ENCODE data around the gene PPIH. TPM values are rescaled to one million over a fixed set of nuclear protein-coding genes. Genes with fewer than 3 reads are reported as not detected.
"Not testable (repeated sequence)": the region's sequence is repeated elsewhere in the genome, so short reads cannot be mapped to it uniquely, and the experiment has no call there.

PPIH gene
- polyA plus RNA-seq, 1 donor, result 54.5 TPM

GRCh38 chr1:42725820-42726219 lies 67.6 kb downstream of the PPIH start:
- DNase-seq; H3K4me3 ChIP-seq (ENCODE audit: low read length); H3K27me3 ChIP-seq (ENCODE audit: control insufficient read depth, insufficient read depth, low read length); H3K36me3 ChIP-seq (ENCODE audit: control insufficient read depth, insufficient read depth, low read length); H3K4me1 ChIP-seq (ENCODE audit: control insufficient read depth, insufficient read depth, low read length); H3K9me3 ChIP-seq (ENCODE audit: control insufficient read depth, low read depth, low read length); H3K27ac ChIP-seq (ENCODE audit: low read length): not testable (repeated sequence)
- WGBS (ENCODE audit: insufficient coverage, low lambda C conversion rate), result no CpG with 5 or more reads among the region's 4 CpGs

Other genes starting within 250 kb of the PPIH start
- 1.3 TPM for gene ZMYND12, start 202.4 kb upstream of the PPIH start, polyA plus RNA-seq
- gene PPCS, start 201.9 kb upstream of the PPIH start, polyA plus RNA-seq, result 105 TPM
- 5.0 TPM for gene CCDC30, start 195.1 kb upstream of the PPIH start, polyA plus RNA-seq
- 563 TPM for gene YBX1, start 24.0 kb downstream of the PPIH start, polyA plus RNA-seq
- gene CLDN19, start 81.8 kb downstream of the PPIH start, polyA plus RNA-seq, result 1.5 TPM
- 23.2 TPM for gene P3H1, start 108.6 kb downstream of the PPIH start, polyA plus RNA-seq
- 8.4 TPM for gene C1orf50, start 108.8 kb downstream of the PPIH start, polyA plus RNA-seq
- 0.10 TPM for gene TMEM269, start 126.6 kb downstream of the PPIH start, polyA plus RNA-seq
- 21.8 TPM for gene ERMAP, start 158.7 kb downstream of the PPIH start, polyA plus RNA-seq
- 39.1 TPM for gene SVBP, start 159.0 kb downstream of the PPIH start, polyA plus RNA-seq
- 11.8 TPM for gene ZNF691, start 188.2 kb downstream of the PPIH start, polyA plus RNA-seq

Data from large intestine (tissue), 3 donors.